SIG-M5 treated with dmso at 0.1 percent for 504 hours (cell line): ENCODE data around the gene PRR33.

ENCODE experiments used
- DNase-seq: peaks from one replicate; lab custom pipeline; 2025; ENCODE audit not compliant: unreplicated experiment; lab: John Stamatoyannopoulos, UW

Gene PRR33

GRCh38 chr11:1839204-1839923 is 52.3 kb downstream of the PRR33 start:
- no peak for DNase-seq

DNA sequence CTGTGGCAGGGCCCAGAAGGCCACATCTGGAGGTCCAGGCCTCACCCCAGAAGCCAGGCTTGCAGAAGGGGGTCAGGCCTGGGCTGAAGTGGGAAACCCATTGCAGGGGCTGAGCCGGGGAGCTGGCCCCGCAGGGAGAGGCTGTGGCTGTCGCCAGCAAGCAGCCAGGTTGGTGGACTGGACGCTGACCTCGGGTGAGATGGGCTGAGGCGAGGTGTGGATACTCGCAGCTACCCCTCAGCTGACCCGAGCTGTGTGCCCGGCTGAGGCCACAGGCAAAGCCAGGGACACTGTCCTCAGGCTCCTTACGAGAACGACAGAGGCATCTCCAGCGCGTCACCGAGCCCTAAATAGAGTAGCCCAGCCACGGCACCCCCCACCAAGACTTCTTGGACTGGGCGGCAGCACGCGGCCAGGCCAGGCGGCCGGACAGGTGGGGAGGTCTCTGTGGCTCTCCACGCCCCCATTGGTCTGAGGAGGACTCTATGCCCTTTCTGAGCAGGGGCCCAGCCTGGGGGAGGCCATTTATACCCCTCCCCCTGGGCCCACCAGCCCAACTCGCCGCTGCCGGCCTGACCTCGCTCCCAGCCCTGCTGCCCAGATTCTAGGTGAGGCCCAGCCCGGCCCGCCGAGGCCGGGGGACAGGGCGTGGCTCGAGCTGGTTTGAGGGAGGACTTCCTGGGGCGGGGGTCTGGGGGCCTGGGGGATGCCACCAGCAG is 53.1 kb downstream of the PRR33 start, which contains the start of gene TNNI2:
Gene TNNI2 (plus strand): TSS at position 556 of the 719 bp plus-strand sequence. CDS start 716 bp downstream, outside the sequence.
- DNase-seq, result no peak
